Measurements from ENCODE around the gene KLK6.

- TF ChIP-seq CTCF (conservative IDR thresholded peaks at IDR 0.05; ENCODE audit: low read depth, low read length), result no peak
- no peak for TF ChIP-seq EZH2 (IDR thresholded peaks at IDR 0.05; ENCODE audit: borderline replicate concordance, low read depth, low read length, poor library complexity, severe bottlenecking)
These were observed 43.3 kb upstream of the KLK6 start for GRCh38 chr19:51012661-51013190.
